AG04449 (cell line): Measurements from ENCODE around the gene KDM5B.
"Not testable (repeated sequence)": the region's sequence is repeated elsewhere in the genome, so short reads cannot be mapped to it uniquely, and the experiment has no call there.

Source experiments
- CTCF ChIA-PET: fragments of 350-600 bp; formaldehyde crosslinking; extraction: SDS; loops from one replicate; lab custom pipeline; 2021; ENCODE audit warnings: antibody characterized with exemption; lab: Yijun Ruan, JAX
- POLR2A ChIA-PET: fragments of 400-600, 350-600 bp; formaldehyde crosslinking; extraction: SDS; loops from one replicate; lab custom pipeline; 2020; ENCODE audit warnings: antibody characterized with exemption, inconsistent platforms; lab: Yijun Ruan, JAX
- DNase-seq: peaks from one replicate; pipeline ENCODE4 v3.0.0-alpha.2; 2010; ENCODE audit warnings: low read depth, low spot score
- H3K4me3 ChIP-seq: 2 replicates; pipeline ENCODE4 v1.5.1; 2011; ENCODE audit warnings: low read depth, mild to moderate bottlenecking, control low read depth, low read length
- TF ChIP-seq, protein P1 (sequence below): IDR thresholded peaks from one replicate; pipeline ENCODE4 v1.5.1; 2011; ENCODE audit warnings: mild to moderate bottlenecking, moderate library complexity, low read length, control low read depth, inconsistent platforms; ENCODE audit not compliant: insufficient read depth; ENCODE audit errors: missing control alignments

KDM5B gene

DNA sequence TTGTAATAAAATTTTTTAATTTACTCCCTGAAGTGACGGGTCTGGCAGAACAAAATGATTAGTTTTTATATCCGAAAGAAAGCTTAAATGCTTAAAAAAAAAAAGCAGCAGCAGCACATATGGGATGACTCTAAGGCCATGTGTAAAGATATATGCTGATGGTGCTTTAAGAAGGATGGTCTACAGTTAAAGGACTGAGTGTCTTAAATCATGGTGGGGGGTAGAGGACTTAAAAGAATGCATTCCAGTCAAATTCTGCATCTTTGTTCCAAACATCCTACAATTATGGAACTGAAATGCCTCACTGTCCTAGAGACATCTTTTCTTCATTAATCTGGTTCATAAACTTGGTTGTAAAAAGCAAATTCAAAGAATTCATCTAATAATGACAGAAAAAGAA lies 7.0 kb downstream of the KDM5B start:
- TF ChIP-seq, protein P1, sequence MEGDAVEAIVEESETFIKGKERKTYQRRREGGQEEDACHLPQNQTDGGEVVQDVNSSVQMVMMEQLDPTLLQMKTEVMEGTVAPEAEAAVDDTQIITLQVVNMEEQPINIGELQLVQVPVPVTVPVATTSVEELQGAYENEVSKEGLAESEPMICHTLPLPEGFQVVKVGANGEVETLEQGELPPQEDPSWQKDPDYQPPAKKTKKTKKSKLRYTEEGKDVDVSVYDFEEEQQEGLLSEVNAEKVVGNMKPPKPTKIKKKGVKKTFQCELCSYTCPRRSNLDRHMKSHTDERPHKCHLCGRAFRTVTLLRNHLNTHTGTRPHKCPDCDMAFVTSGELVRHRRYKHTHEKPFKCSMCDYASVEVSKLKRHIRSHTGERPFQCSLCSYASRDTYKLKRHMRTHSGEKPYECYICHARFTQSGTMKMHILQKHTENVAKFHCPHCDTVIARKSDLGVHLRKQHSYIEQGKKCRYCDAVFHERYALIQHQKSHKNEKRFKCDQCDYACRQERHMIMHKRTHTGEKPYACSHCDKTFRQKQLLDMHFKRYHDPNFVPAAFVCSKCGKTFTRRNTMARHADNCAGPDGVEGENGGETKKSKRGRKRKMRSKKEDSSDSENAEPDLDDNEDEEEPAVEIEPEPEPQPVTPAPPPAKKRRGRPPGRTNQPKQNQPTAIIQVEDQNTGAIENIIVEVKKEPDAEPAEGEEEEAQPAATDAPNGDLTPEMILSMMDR = no peak
- ChIA-PET CTCF (interaction anchor here (1.3 kb wide), 1 partner anchor 12 kb away, joined by 3 read pairs; no protein-coding TSS in a partner anchor), POLR2A (interaction anchor here (1.8 kb wide), 1 partner anchor 9 kb away, joined by 8 read pairs; the partner anchor contains the start of gene PCAT6)
- no peak for DNase-seq
- no peak overlapping the region for H3K4me3 ChIP-seq

DNA sequence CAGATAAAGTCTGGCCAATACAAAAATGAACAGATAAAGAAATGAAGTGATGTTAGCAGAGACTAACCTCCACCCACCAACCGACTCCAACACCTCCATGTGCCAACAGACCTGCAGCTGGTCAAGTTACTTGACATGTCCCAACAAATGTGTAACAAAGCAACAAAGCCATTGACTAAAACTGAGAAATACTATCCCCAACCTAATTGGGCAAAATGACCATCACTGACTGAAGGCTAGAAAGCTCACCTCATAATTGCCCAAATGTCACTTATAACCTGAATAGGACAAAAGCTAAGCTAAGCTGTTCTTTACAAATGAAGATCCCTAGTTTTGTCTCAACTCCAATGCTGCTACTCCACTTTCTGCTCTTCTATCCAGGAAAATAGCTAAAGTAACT lies 7.5 kb downstream of the KDM5B start:
- ChIA-PET POLR2A (interaction anchor here (1.8 kb wide), 1 partner anchor 10 kb away, joined by 8 read pairs; the partner anchor contains the start of gene PCAT6), CTCF (interaction anchor here (1.3 kb wide), 1 partner anchor 11 kb away, joined by 3 read pairs; no protein-coding TSS in a partner anchor)
- TF ChIP-seq, protein P1 = no peak

DNA sequence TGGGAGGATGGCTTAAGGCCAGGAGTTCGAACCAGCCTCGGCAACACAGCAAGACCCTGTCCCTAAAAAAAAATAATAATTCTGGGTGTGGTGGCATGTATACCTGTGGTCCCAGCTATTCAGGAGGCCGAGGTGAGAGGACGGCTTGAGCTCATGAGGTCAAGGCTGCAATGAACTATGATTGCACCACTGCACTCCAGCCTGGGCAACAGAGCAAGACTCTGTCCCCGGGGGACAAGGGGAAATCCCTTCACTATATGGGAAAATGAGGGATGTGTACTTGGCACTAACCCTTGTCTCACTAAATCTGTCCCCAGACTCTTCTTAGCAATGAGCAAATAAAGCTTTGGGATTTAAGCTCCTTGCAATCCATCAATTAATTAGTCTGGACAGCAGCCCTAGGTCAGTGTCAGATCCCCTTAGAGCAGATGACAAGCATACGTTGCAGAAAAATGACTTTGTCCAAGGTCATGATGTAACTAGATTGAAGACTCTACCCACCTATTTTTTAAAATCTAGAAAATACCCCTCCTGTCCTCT lies 9.4 kb downstream of the KDM5B start:
- ChIA-PET POLR2A (no interaction called here), CTCF (interaction anchor here (0.6 to 1.4 kb wide), 2 partner anchors 10 to 799 kb away, joined by 3 to 4 read pairs; no protein-coding TSS in a partner anchor)
- no peak overlapping the region for H3K4me3 ChIP-seq
- DNase-seq = no peak
- TF ChIP-seq, protein P1 = no peak

More for the DNA sequence above, 7.5 kb downstream of the KDM5B start:
- H3K4me3 ChIP-seq = no peak overlapping the region
- no peak for DNase-seq

DNA sequence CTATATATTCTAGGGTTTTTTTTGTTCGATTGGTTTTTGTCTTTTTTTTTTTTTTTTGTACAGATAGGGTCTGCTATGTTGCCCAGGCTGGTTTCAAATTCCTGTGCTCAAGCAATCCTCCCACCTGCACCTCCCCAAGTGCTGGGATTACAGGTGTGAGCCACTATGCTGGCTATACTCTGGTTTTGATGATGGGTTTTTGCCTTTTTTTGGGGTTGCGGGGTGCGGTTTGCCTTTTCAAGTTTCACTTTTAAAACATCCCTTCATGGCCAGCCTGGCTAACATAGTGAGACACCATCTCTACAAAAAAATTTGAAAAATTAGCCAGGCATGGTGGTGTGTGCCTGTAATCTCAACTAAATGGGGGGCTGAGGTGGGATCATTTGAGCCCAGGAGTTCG lies 10.0 kb downstream of the KDM5B start:
- no peak for DNase-seq
- TF ChIP-seq, protein P1 = no peak
- POLR2A ChIA-PET = no interaction called here
- CTCF ChIA-PET = interaction anchor here (1.4 kb wide), 1 partner anchor 9 kb away, joined by 4 read pairs; no protein-coding TSS in a partner anchor
- H3K4me3 ChIP-seq = no peak overlapping the region

DNA sequence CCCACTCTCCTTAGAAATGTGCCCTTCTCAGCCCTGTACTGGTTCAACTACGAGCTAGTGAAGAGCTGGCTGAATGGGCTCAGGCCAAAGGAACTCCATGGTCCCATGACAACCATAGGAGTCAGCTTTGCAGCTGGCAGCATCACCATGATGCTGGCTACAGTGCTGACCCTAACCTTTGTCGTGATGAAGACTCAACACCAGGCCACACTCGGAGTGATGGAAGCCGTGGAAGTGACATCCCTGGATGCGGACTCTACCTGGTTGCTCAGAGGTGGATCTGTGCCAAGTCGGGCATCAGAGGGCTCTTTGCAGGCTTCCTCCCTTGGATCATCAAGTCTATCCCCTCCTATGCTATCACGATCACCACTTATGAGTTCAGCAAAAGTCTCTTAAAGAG lies 11.6 kb downstream of the KDM5B start:
- no peak for DNase-seq
- ChIA-PET POLR2A (no interaction called here), CTCF (no interaction called here)
- H3K4me3 ChIP-seq = no peak overlapping the region
- TF ChIP-seq, protein P1 = no peak

DNA sequence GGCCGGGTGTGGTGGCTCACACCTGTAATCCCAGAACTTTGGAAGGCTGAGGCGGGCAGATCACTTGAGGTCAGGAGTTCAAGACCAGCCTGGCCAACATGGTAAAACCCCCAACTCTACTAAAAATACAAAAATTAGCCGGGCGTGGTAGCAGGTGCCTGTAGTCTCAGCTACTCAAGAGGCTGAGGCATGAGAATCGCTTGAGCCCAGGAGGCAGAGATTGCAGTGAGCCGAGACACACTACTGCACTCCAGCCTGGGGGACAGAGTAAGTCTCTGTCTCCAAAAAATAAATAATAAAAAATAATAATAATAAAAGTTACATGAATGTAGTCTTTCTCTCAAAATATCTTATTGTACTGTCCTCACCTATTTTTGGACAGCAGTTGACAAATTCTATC lies 13.3 kb downstream of the KDM5B start:
- CTCF ChIA-PET, H3K4me3 ChIP-seq, DNase-seq, POLR2A ChIA-PET: not testable (repeated sequence)
